Keratinocyte (primary cell): Measurements from ENCODE around the gene MATK. TPM values are rescaled to one million over a fixed set of nuclear protein-coding genes. Genes with fewer than 3 reads are reported as not detected.

Experiments used
- DNase-seq: peaks from one replicate; pipeline ENCODE4 v3.0.0-alpha.2; 2011; ENCODE audit warnings: low read depth, missing footprints, low spot score
- FAIRE-seq: peaks from 2 replicates; lab custom pipeline; 2011; peaks lifted over from hg19 to GRCh38; lab: Jason Lieb, UNC
- H2AFZ ChIP-seq: 2 replicates; pipeline ENCODE4 v1.6.0; 2012; ENCODE audit warnings: low read length, control low read depth, inconsistent platforms; ENCODE audit not compliant: control insufficient read depth
- H3K27ac ChIP-seq: 2 replicates; pipeline ENCODE4 v1.5.1; 2011; ENCODE audit warnings: low read length; ENCODE audit not compliant: control insufficient read depth, insufficient read depth
- H3K27me3 ChIP-seq: 3 replicates; pipeline ENCODE4 v1.6.0; 2011; ENCODE audit warnings: low read length; ENCODE audit not compliant: control insufficient read depth, insufficient read depth; ENCODE audit errors: extremely low read depth
- H3K36me3 ChIP-seq, 2 experiments: 2 replicates in 1 of 2; 3 replicates in 1 of 2; pipeline ENCODE4 v1.5.1; 2011; ENCODE audit warnings: low read length in 2 of 2, mild to moderate bottlenecking in 1 of 2; ENCODE audit not compliant: control insufficient read depth in 2 of 2, insufficient read depth in 2 of 2; ENCODE audit errors: extremely low read depth in 1 of 2
- H3K4me1 ChIP-seq: 3 replicates; pipeline ENCODE4 v1.5.1; 2011; ENCODE audit warnings: low read length; ENCODE audit not compliant: control insufficient read depth, insufficient read depth; ENCODE audit errors: extremely low read depth
- H3K4me2 ChIP-seq: 3 replicates; pipeline ENCODE4 v1.6.0; 2011; ENCODE audit warnings: low read depth, low read length; ENCODE audit not compliant: control insufficient read depth, insufficient read depth; ENCODE audit errors: extremely low read depth
- H3K4me3 ChIP-seq, 3 experiments: fragments of 200-600 bp in 1 of 3; sonication (generic) in 1 of 3; 2 replicates in 2 of 3; 3 replicates in 1 of 3; pipeline ENCODE4 v1.5.1; 2011 to 2016; ENCODE audit warnings: low read length in 3 of 3, mild to moderate bottlenecking in 3 of 3, control low read depth in 2 of 3, inconsistent platforms in 1 of 3, low read depth in 1 of 3, mixed read lengths in 1 of 3, mixed run types in 1 of 3, moderate library complexity in 1 of 3; ENCODE audit not compliant: control insufficient read depth in 2 of 3, insufficient read depth in 2 of 3; ENCODE audit errors: extremely low read depth in 1 of 3
- H3K79me2 ChIP-seq: 2 replicates; pipeline ENCODE4 v1.6.0; 2012; ENCODE audit warnings: low read length; ENCODE audit not compliant: control insufficient read depth, insufficient read depth
- H3K9ac ChIP-seq: 3 replicates; pipeline ENCODE4 v1.6.0; 2011; ENCODE audit warnings: low read length; ENCODE audit not compliant: control insufficient read depth, insufficient read depth; ENCODE audit errors: extremely low read depth
- H3K9me1 ChIP-seq: 3 replicates; pipeline ENCODE4 v1.6.0; 2011; ENCODE audit warnings: low read length; ENCODE audit not compliant: control insufficient read depth, insufficient read depth; ENCODE audit errors: extremely low read depth
- H3K9me3 ChIP-seq: 2 replicates; pipeline ENCODE4 v1.5.1; 2012; ENCODE audit warnings: low read depth, low read length; ENCODE audit not compliant: control insufficient read depth
- H4K20me1 ChIP-seq: 3 replicates; pipeline ENCODE4 v1.6.0; 2011; ENCODE audit warnings: low read length; ENCODE audit not compliant: control insufficient read depth, insufficient read depth; ENCODE audit errors: extremely low read depth
- CTCF ChIP-seq, 3 experiments: IDR thresholded peaks in 1 of 3; conservative IDR thresholded peaks in 1 of 3; optimal IDR thresholded peaks in 1 of 3; 2 replicates in 2 of 3; 3 replicates in 1 of 3; pipeline versions ENCODE3 to v1.5.1; 2011; ENCODE audit warnings: low read length in 3 of 3, mild to moderate bottlenecking in 3 of 3, moderate library complexity in 2 of 3, control low read depth in 1 of 3, inconsistent platforms in 1 of 3; ENCODE audit not compliant: insufficient read depth in 2 of 3; ENCODE audit errors: extremely low read depth in 1 of 3
- EZH2 ChIP-seq: IDR thresholded peaks from one replicate; pipeline ENCODE4 v1.6.1; 2012; ENCODE audit warnings: inconsistent platforms, mild to moderate bottlenecking, low read length, moderate library complexity
- dilution Hi-C: fragments of 300-500 bp; cut with MboI; formaldehyde crosslinking; loops from one replicate; pipeline ENCODE4 v1.7.0; 2020; ENCODE audit warnings: low sequenced_read_pairs; ENCODE audit not compliant: extremely low pct_ligation_motif_present
- polyA plus RNA-seq, 5 experiments: library from polyadenylated mRNA; depleted of rRNA in 3 of 5; stranded (reverse) in 3 of 5; stranded (forward) in 1 of 5; unstranded in 1 of 5; fragments of >200 nt; gene quantifications; 1 replicate in 1 of 5; 2 replicates in 3 of 5; 3 replicates in 1 of 5; pipeline versions ENCODE4 v1.2.1 to v1.2.3, GENCODE V29; 2011 to 2012; ENCODE audit warnings: missing spikeins in 2 of 5, low read depth in 1 of 5, low replicate concordance in 1 of 5

The MATK gene
- polyA plus RNA-seq, 1 donor (not counting 4 experiments of a cell fraction or from before 2014, with no cell fraction given): 0.16 TPM

GRCh38 chr19:3807574-3808354 is 21.6 kb upstream of the MATK start:
- no peak overlapping the region for H2AFZ ChIP-seq
- H3K36me3 ChIP-seq: no peaks in the 10 kb centered on the region
- no peak for FAIRE-seq
- H3K79me2 ChIP-seq: no peaks in the 10 kb centered on the region
- no peaks in the 10 kb centered on the region for H3K4me1 ChIP-seq
- TF ChIP-seq EZH2 (no peak), CTCF (optimal IDR thresholded peaks at IDR 0.05 in 1 of 3, IDR thresholded peaks at IDR 0.05 in 1 of 3, conservative IDR thresholded peaks at IDR 0.05 in 1 of 3; ENCODE audit: extremely low read depth in 1 of 3, insufficient read depth in 2 of 3, low read length in 3 of 3) (no peak)
- no peak overlapping the region for H3K9ac ChIP-seq
- H3K9me3 ChIP-seq: peaks cover 4% of the 10 kb centered on the region
- dilution Hi-C loops: no loop called here
- DNase-seq: no peak
- H4K20me1 ChIP-seq: no peaks in the 10 kb centered on the region
- H3K27me3 ChIP-seq: peaks cover 6% of the 10 kb centered on the region
- H3K27ac ChIP-seq: no peak overlapping the region
- no peak overlapping the region for H3K4me2 ChIP-seq
- no peaks in the 10 kb centered on the region for H3K9me1 ChIP-seq
- H3K4me3 ChIP-seq: no peak overlapping the region

DNA sequence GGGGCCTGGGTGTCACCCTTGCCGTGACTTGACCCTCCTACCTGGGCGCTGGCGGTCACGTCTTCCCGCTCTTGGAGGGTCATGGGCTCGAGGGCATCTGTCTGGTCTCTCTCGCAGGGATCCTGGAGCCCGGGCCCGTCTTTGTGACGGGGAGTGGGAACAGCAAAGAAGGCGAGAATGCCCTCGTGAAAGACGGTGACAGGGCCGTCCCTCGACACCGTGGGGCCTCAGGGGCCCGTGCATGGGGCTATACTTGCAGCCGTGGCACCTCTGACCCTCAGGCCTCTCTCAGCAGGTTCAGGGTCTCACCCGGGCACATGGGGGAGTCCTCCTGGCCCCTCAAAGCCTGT is 20.9 kb upstream of the MATK start:
- DNase-seq: no peak
- Histone ChIP-seq H3K9me3 (peaks cover 4% of the 10 kb centered on the region), H3K4me1 (no peaks in the 10 kb centered on the region), H3K9ac (no peak overlapping the region), H3K27me3 (peaks cover 11% of the 10 kb centered on the region), H3K79me2 (no peaks in the 10 kb centered on the region), H3K4me2 (no peak overlapping the region), H3K36me3 (no peaks in the 10 kb centered on the region), H3K4me3 (no peak overlapping the region), H2AFZ (no peak overlapping the region), H3K27ac (no peak overlapping the region), H3K9me1 (no peaks in the 10 kb centered on the region), H4K20me1 (no peaks in the 10 kb centered on the region)
- no peak for FAIRE-seq
- dilution Hi-C loops: no loop called here
- TF ChIP-seq EZH2 (no peak), CTCF (optimal IDR thresholded peaks at IDR 0.05 in 1 of 3, IDR thresholded peaks at IDR 0.05 in 1 of 3, conservative IDR thresholded peaks at IDR 0.05 in 1 of 3; ENCODE audit: extremely low read depth in 1 of 3, insufficient read depth in 2 of 3, low read length in 3 of 3) (no peak)
